SK-N-SH (cell line): ENCODE data around the gene DLX2. TPM values are rescaled to one million over a fixed set of nuclear protein-coding genes. Genes with fewer than 3 reads are reported as not detected.

Experiments used
- CTCF ChIA-PET: fragments of 300-600, 350-600 bp; formaldehyde crosslinking; extraction: SDS; loops from one replicate; lab custom pipeline; 2021; lab: Yijun Ruan, JAX
- POLR2A ChIA-PET: fragments of 350-600 bp; sonication (Branson Sonifier 250); formaldehyde crosslinking; extraction: SDS; loops from one replicate; lab custom pipeline; 2020; ENCODE audit warnings: antibody characterized with exemption, inconsistent platforms; lab: Yijun Ruan, JAX
- DNase-seq: peaks from one replicate; pipeline ENCODE4 v3.0.0; 2012
- H2AFZ ChIP-seq: fragments of 200-600 bp; sonication (generic); 2 replicates; pipeline ENCODE4 v1.8.1; 2016; ENCODE audit warnings: antibody characterized with exemption, mild to moderate bottlenecking, low read depth
- H3F3A ChIP-seq: fragments of 200-600 bp; sonication (generic); replicated peaks from 2 replicates; pipeline ENCODE3; 2016; ENCODE audit warnings: antibody characterized with exemption, mild to moderate bottlenecking; ENCODE audit not compliant: insufficient read depth
- H3K27ac ChIP-seq, 2 experiments: fragments of 200-500 bp in 1 of 2; fragments of 200-600 bp in 1 of 2; sonication (Bioruptor generic) in 1 of 2; sonication (generic), shearing (Covaris generic) in 1 of 2; 2 replicates each; pipeline versions ENCODE4 v1.5.1 to v1.6.1; 2014 to 2016; ENCODE audit warnings: low read depth in 2 of 2, inconsistent platforms in 1 of 2, low read length in 1 of 2, mild to moderate bottlenecking in 1 of 2, mixed read lengths in 1 of 2
- H3K27me3 ChIP-seq: fragments of 200-600 bp; sonication (generic), shearing (Covaris generic); 2 replicates; pipeline ENCODE4 v1.6.1; 2016; ENCODE audit warnings: mixed run types; ENCODE audit not compliant: insufficient read depth
- H3K36me3 ChIP-seq, 2 experiments: fragments of 200-500 bp in 1 of 2; fragments of 200-600 bp in 1 of 2; sonication (Bioruptor generic) in 1 of 2; sonication (generic) in 1 of 2; replicated peaks in 1 of 2; 2 replicates each; pipeline versions ENCODE3 to v1.5.1; 2014 to 2016; ENCODE audit warnings: low read length in 1 of 2, mild to moderate bottlenecking in 1 of 2; ENCODE audit not compliant: insufficient read depth in 2 of 2, control insufficient read depth in 1 of 2
- H3K4me1 ChIP-seq, 2 experiments: fragments of 200-500 bp in 1 of 2; fragments of 200-600 bp in 1 of 2; sonication (Bioruptor generic) in 1 of 2; sonication (generic), shearing (Covaris generic) in 1 of 2; 2 replicates each; pipeline versions ENCODE4 v1.5.1 to v1.6.1; 2014 to 2016; ENCODE audit warnings: low read depth in 1 of 2, low read length in 1 of 2, mixed run types in 1 of 2; ENCODE audit not compliant: insufficient read depth in 2 of 2, control insufficient read depth in 1 of 2
- H3K4me2 ChIP-seq: fragments of 200-600 bp; sonication (generic), shearing (Covaris generic); 2 replicates; pipeline ENCODE4 v1.6.1; 2017; ENCODE audit warnings: mixed run types
- H3K4me3 ChIP-seq, 2 experiments: fragments of 200-500 bp in 1 of 2; fragments of 200-600 bp in 1 of 2; sonication (Bioruptor generic) in 1 of 2; sonication (generic), shearing (Covaris generic) in 1 of 2; 2 replicates each; pipeline versions ENCODE4 v1.5.1 to v1.8.1; 2014 to 2016; ENCODE audit warnings: low read depth in 2 of 2, inconsistent platforms in 1 of 2, low read length in 1 of 2, mild to moderate bottlenecking in 1 of 2, mixed read lengths in 1 of 2, moderate library complexity in 1 of 2
- H3K79me2 ChIP-seq: fragments of 200-600 bp; sonication (generic); 2 replicates; pipeline ENCODE4 v1.8.1; 2017; ENCODE audit warnings: mild to moderate bottlenecking; ENCODE audit not compliant: insufficient read depth
- H3K9ac ChIP-seq: fragments of 200-600 bp; sonication (generic); 2 replicates; pipeline ENCODE4 v1.6.1; 2017; ENCODE audit warnings: mixed run types
- H3K9me2 ChIP-seq: fragments of 200-600 bp; sonication (generic); 2 replicates; pipeline ENCODE4 v1.6.1; 2017; ENCODE audit warnings: mixed run types
- H3K9me3 ChIP-seq: fragments of 200-600 bp; sonication (generic); 2 replicates; pipeline ENCODE4 v1.6.1; 2017; ENCODE audit warnings: mixed run types, mild to moderate bottlenecking, moderate library complexity
- H4K20me1 ChIP-seq: fragments of 200-600 bp; sonication (generic); 2 replicates; pipeline ENCODE4 v1.6.1; 2017; ENCODE audit warnings: mild to moderate bottlenecking, mixed run types; ENCODE audit not compliant: insufficient read depth
- CHD2 ChIP-seq: fragments of 150-350 bp; IDR thresholded peaks from 2 replicates; pipeline ENCODE4 v1.6.1; 2018; ENCODE audit warnings: low read length; ENCODE audit not compliant: partially characterized antibody
- ELF1 ChIP-seq: IDR thresholded peaks from 2 replicates; pipeline ENCODE4 v1.4.0; 2012
- EP300 ChIP-seq, 2 experiments: IDR thresholded peaks; 2 replicates each; pipeline versions ENCODE4 v1.4.0 to v1.6.1; 2012; ENCODE audit warnings: borderline replicate concordance in 1 of 2, low read depth in 1 of 2, low read length in 1 of 2
- FOSL2 ChIP-seq: IDR thresholded peaks from 2 replicates; pipeline ENCODE4 v1.4.0; 2012; ENCODE audit warnings: low read depth, mild to moderate bottlenecking, moderate library complexity, borderline replicate concordance
- FOXJ3 ChIP-seq: sonication (generic); formaldehyde crosslinking; IDR thresholded peaks from 2 replicates; pipeline ENCODE4 v1.5.1; 2020; ENCODE audit warnings: mild to moderate bottlenecking, missing genetic modification reagents
- FOXM1 ChIP-seq: IDR thresholded peaks from 2 replicates; pipeline ENCODE4 v1.4.0; 2012; ENCODE audit warnings: low read depth, mild to moderate bottlenecking
- GABPA ChIP-seq: IDR thresholded peaks from 2 replicates; pipeline ENCODE4 v1.4.0; 2012; ENCODE audit warnings: low read depth, mild to moderate bottlenecking
- GATA2 ChIP-seq: sonication (generic); formaldehyde crosslinking; IDR thresholded peaks from 2 replicates; pipeline ENCODE4 v1.5.0; 2020; ENCODE audit warnings: mild to moderate bottlenecking, missing genetic modification reagents
- JUND ChIP-seq: IDR thresholded peaks from 2 replicates; pipeline ENCODE4 v1.4.0; 2012
- MEF2A ChIP-seq: IDR thresholded peaks from 2 replicates; pipeline ENCODE4 v1.4.0; 2012; ENCODE audit warnings: low read depth, borderline replicate concordance
- POLR2AphosphoS5 ChIP-seq: IDR thresholded peaks from 2 replicates; pipeline ENCODE4 v1.6.1; 2012; ENCODE audit warnings: low read depth, low read length
- RFX5 ChIP-seq: IDR thresholded peaks from 2 replicates; pipeline ENCODE4 v1.6.1; 2012; ENCODE audit warnings: mild to moderate bottlenecking, improper control_type of control experiment, low read length
- RXRA ChIP-seq: IDR thresholded peaks from 2 replicates; pipeline ENCODE4 v1.4.0; 2012; ENCODE audit warnings: low read depth, mild to moderate bottlenecking, borderline replicate concordance
- SIN3A ChIP-seq: IDR thresholded peaks from 2 replicates; pipeline ENCODE4 v1.6.1; 2012; ENCODE audit warnings: low read depth, mild to moderate bottlenecking, low read length, moderate library complexity, borderline replicate concordance
- TAF1 ChIP-seq: IDR thresholded peaks from 2 replicates; pipeline ENCODE4 v1.6.1; 2012; ENCODE audit warnings: low read depth, mild to moderate bottlenecking, low read length, moderate library complexity, borderline replicate concordance
- TCF12 ChIP-seq: IDR thresholded peaks from 2 replicates; pipeline ENCODE4 v1.4.0; 2012
- TEAD4 ChIP-seq: IDR thresholded peaks from 2 replicates; pipeline ENCODE4 v1.4.0; 2012; ENCODE audit warnings: mild to moderate bottlenecking, borderline replicate concordance; ENCODE audit not compliant: insufficient read depth
- polyA plus RNA-seq, 3 experiments: library from polyadenylated mRNA; depleted of rRNA; stranded (reverse); fragments of >200 nt; gene quantifications; 2 replicates each; pipeline ENCODE4 v1.2.3, GENCODE V29; 2012
- TF ChIP-seq, protein P1 (sequence below): fragments of 200-600 bp; sonication (generic); IDR thresholded peaks from 2 replicates; pipeline ENCODE4 v1.6.1; 2017; ENCODE audit warnings: antibody characterized with exemption, mild to moderate bottlenecking, moderate library complexity
- TF ChIP-seq, protein P2 (sequence below): IDR thresholded peaks from 2 replicates; pipeline ENCODE4; 2012
- TF ChIP-seq, protein P3 (sequence below): IDR thresholded peaks from 2 replicates; pipeline ENCODE4 v1.4.0; 2012; ENCODE audit warnings: low read depth
- TF ChIP-seq, protein P4 (sequence below): IDR thresholded peaks from 2 replicates; pipeline ENCODE4 v1.6.1; 2012; ENCODE audit warnings: mild to moderate bottlenecking, low read depth, low read length, moderate library complexity
- TF ChIP-seq, protein P5 (sequence below): IDR thresholded peaks from 2 replicates; pipeline ENCODE4 v1.4.0; 2012; ENCODE audit warnings: low read depth, borderline replicate concordance
- TF ChIP-seq, protein P6 (sequence below): fragments of 150-350 bp; IDR thresholded peaks from 2 replicates; pipeline ENCODE4 v1.6.1; 2016; ENCODE audit warnings: mild to moderate bottlenecking, low read depth, low read length

DLX2 gene
- polyA plus RNA-seq, 1 of the 3 experiments (the other 2 are of a cell fraction) = 0.02 TPM

DNA sequence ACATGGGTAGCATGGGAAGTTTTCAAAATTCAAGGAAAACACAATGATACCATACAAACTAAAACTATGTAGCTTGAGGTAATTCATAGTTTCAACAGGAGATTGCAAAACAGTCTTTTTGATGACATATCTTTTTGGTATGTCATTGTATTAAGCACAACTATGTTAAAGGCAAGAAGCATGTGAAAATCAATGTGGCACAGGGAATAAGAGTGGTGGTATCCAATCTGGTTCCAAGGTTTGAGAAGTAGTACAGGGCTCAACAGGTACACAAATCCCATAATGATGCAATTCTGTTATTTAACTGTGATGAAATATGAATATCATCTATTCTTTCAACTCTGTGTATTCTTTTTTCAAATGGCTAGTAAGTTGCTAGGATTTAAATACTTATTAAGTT is 16.4 kb upstream of the DLX2 start:
- no peaks in the 10 kb centered on the region for H3K9me2 ChIP-seq
- no peaks in the 10 kb centered on the region for H3K27me3 ChIP-seq
- CTCF ChIA-PET = interaction anchor here (1.3 kb wide), 1 partner anchor 15 kb away, joined by 3 read pairs; no protein-coding TSS in a partner anchor
- peak overlapping the region; percentile 15; the same call in 1 of the 2 replicates for H3K9ac ChIP-seq
- H3K9me3 ChIP-seq = no peaks in the 10 kb centered on the region
- H2AFZ ChIP-seq = no peak overlapping the region
- no peak overlapping the region for H3K4me3 ChIP-seq
- H4K20me1 ChIP-seq = no peaks in the 10 kb centered on the region
- H3K4me1 ChIP-seq = peaks cover 0 to 4% of the 10 kb centered on the region in 2 experiments; a peak in 1 of 4 replicates
- POLR2A ChIA-PET = no interaction called here
- TF ChIP-seq GATA2 (CRISPR knock-in tag) (no peak), MEF2A (no peak), CHD2 (no peak), TAF1 (no peak), RXRA (no peak), ELF1 (no peak), TEAD4 (no peak), SIN3A (no peak), JUND (peak; percentile 46), EP300 (IDR thresholded peaks at IDR 0.05; ENCODE audit: borderline replicate concordance in 1 of 2, low read depth in 1 of 2, low read length in 1 of 2) (no peak), RFX5 (no peak), TCF12 (no peak), FOXM1 (no peak), FOSL2 (peak; percentile 64; the same call in 1 of the 2 replicates), FOXJ3 (CRISPR knock-in tag) (no peak), GABPA (no peak), POLR2AphosphoS5 (no peak)
- TF ChIP-seq, protein P1, sequence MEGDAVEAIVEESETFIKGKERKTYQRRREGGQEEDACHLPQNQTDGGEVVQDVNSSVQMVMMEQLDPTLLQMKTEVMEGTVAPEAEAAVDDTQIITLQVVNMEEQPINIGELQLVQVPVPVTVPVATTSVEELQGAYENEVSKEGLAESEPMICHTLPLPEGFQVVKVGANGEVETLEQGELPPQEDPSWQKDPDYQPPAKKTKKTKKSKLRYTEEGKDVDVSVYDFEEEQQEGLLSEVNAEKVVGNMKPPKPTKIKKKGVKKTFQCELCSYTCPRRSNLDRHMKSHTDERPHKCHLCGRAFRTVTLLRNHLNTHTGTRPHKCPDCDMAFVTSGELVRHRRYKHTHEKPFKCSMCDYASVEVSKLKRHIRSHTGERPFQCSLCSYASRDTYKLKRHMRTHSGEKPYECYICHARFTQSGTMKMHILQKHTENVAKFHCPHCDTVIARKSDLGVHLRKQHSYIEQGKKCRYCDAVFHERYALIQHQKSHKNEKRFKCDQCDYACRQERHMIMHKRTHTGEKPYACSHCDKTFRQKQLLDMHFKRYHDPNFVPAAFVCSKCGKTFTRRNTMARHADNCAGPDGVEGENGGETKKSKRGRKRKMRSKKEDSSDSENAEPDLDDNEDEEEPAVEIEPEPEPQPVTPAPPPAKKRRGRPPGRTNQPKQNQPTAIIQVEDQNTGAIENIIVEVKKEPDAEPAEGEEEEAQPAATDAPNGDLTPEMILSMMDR = no peak
- TF ChIP-seq, protein P2, sequence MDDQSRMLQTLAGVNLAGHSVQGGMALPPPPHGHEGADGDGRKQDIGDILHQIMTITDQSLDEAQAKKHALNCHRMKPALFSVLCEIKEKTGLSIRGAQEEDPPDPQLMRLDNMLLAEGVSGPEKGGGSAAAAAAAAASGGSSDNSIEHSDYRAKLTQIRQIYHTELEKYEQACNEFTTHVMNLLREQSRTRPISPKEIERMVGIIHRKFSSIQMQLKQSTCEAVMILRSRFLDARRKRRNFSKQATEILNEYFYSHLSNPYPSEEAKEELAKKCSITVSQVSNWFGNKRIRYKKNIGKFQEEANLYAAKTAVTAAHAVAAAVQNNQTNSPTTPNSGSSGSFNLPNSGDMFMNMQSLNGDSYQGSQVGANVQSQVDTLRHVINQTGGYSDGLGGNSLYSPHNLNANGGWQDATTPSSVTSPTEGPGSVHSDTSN = no peak
- TF ChIP-seq, protein P3, sequence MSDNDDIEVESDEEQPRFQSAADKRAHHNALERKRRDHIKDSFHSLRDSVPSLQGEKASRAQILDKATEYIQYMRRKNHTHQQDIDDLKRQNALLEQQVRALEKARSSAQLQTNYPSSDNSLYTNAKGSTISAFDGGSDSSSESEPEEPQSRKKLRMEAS = peak; percentile 34; the same call in 1 of the 2 replicates
- TF ChIP-seq, protein P4, sequence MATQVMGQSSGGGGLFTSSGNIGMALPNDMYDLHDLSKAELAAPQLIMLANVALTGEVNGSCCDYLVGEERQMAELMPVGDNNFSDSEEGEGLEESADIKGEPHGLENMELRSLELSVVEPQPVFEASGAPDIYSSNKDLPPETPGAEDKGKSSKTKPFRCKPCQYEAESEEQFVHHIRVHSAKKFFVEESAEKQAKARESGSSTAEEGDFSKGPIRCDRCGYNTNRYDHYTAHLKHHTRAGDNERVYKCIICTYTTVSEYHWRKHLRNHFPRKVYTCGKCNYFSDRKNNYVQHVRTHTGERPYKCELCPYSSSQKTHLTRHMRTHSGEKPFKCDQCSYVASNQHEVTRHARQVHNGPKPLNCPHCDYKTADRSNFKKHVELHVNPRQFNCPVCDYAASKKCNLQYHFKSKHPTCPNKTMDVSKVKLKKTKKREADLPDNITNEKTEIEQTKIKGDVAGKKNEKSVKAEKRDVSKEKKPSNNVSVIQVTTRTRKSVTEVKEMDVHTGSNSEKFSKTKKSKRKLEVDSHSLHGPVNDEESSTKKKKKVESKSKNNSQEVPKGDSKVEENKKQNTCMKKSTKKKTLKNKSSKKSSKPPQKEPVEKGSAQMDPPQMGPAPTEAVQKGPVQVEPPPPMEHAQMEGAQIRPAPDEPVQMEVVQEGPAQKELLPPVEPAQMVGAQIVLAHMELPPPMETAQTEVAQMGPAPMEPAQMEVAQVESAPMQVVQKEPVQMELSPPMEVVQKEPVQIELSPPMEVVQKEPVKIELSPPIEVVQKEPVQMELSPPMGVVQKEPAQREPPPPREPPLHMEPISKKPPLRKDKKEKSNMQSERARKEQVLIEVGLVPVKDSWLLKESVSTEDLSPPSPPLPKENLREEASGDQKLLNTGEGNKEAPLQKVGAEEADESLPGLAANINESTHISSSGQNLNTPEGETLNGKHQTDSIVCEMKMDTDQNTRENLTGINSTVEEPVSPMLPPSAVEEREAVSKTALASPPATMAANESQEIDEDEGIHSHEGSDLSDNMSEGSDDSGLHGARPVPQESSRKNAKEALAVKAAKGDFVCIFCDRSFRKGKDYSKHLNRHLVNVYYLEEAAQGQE = no peak
- TF ChIP-seq, protein P5, sequence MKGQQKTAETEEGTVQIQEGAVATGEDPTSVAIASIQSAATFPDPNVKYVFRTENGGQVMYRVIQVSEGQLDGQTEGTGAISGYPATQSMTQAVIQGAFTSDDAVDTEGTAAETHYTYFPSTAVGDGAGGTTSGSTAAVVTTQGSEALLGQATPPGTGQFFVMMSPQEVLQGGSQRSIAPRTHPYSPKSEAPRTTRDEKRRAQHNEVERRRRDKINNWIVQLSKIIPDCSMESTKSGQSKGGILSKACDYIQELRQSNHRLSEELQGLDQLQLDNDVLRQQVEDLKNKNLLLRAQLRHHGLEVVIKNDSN = no peak
- TF ChIP-seq, protein P6, sequence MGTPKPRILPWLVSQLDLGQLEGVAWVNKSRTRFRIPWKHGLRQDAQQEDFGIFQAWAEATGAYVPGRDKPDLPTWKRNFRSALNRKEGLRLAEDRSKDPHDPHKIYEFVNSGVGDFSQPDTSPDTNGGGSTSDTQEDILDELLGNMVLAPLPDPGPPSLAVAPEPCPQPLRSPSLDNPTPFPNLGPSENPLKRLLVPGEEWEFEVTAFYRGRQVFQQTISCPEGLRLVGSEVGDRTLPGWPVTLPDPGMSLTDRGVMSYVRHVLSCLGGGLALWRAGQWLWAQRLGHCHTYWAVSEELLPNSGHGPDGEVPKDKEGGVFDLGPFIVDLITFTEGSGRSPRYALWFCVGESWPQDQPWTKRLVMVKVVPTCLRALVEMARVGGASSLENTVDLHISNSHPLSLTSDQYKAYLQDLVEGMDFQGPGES = no peak
- no peaks in the 10 kb centered on the region for H3K79me2 ChIP-seq
- peak overlapping the region in 1 of 2 experiments; percentile 60; a peak in 2 of 4 replicates for H3K27ac ChIP-seq
- peaks cover 12% of the 10 kb centered on the region for H3F3A ChIP-seq
- DNase-seq = no peak
- peak overlapping the region; percentile 32 for H3K4me2 ChIP-seq
- no peaks in the 10 kb centered on the region for H3K36me3 ChIP-seq
